Hypothalamus (tissue), 51 donors: ENCODE results near the gene SND1.

ENCODE experiments used
- DNase-seq, 51 donors: peaks; one replicate each; lab custom pipeline; 2025; lab: John Stamatoyannopoulos, UW

SND1 gene

GRCh38 chr7:128005759-128006159 is 353.8 kb downstream of the SND1 start:
- DNase-seq = no peak

DNA sequence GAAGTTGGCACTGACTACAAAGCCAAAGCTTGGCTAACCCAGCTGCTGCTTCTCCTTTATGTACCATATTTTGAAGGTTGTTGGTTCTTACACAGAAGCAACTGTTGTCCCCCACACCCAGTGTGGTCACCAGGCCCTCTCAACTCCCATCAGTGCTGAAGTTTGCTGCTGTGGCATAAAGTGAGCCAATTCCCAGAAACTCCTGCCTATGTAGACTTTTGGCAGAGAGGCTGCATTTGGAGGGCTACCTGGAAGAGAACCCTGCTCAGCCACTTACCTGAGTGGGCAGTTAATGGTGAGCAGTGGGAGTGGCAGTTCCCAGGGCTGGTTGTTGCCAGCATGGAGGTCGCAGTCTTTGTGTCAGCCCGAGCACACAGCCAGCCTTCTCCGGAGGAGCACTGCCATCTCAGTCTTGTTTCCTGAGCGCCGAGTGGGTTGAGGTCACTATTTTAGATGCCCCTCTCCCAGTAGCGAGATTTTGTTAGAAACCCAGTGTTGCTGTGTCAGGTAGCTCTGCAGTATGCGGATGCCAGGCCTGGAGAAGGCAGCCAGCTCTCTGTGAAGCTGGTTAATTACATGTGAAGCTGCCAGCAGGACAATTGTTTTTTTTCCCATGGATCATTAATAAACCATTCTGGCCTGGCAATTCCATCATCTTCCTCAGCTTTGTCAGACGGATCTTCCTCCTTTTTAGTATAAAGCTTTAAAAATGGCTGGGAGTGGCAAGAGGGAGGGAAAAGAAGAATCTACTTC is 354.7 kb downstream of the SND1 start:
- no peak for DNase-seq

GRCh38 chr7:128007303-128007680 is 355.3 kb downstream of the SND1 start:
- no peak for DNase-seq

DNA sequence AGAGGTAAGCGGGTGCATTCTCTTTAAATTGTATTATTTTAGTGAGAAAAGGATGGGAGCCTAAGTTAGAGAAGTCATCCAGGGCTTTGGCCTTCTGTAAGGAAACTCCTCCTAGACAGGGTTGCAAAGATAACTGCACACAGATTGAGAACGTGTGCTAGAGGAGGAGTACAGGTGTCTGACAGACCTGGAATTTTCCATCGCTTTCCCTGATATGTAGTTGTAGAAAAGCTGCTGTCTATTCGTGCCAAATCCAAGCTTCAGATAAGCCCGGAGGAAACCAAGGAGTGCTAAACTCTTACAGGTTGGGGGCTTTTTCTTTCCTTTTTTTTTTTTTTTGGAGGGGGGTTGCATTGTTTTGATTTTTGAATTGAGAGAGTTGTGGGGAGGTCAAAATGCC is 356.1 kb downstream of the SND1 start:
- DNase-seq = no peak

DNA sequence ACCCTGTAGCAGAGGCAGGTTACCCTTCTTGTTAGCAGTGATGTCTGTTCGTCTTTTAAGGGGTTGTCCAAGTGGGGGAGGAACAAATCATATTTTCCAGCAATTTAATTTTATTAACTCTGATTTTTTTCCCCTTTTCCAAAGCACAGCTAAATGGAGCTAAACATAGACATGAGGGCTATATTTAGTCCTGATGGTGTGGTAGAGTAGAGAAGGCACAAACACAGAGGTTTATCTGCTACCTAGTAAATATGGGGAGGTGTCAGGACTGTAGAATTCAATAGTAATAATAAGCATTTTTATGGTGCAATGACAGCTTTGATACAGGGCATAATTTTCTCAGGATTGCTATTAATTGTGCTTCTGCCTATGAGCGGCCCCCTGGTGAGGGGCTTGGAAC is 356.8 kb downstream of the SND1 start:
- DNase-seq = no peak

DNA sequence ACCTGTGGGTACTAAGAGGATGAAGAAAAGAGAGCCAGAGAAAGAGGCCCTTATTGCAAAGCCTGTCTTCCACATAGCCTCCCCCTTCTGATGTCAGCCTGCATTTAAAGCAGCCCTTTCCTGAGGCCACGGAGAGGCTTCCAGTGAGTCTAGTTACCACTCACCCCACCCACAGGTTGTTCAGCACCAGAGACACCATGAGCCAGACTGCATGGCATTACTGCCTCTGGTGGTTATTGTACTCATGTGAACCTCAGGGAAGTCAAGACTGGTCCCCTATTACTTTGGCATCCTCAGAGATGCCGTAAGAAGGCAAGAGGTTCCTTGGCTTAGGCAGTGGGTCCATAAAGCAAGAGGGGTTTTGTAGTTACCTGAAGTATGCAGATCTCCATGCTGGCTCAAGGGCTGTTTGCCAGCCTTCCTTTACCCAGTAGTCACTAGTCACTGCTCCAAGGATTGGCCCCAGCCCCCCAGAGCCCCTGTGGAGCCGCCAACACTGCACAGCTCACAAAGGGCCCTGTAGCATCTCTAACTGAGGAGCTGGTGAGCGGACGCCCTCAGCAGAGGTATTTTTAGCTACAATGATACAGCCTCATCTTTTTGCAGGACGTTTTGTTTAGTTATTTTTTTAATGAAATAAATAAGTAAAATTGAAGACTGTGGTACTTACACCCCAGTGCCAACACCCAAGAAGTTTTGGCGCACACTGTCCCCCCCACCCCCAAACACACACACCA is 358.6 kb downstream of the SND1 start:
- no peak for DNase-seq

GRCh38 chr7:128011131-128011661 is 359.2 kb downstream of the SND1 start:
- DNase-seq = no peak

GRCh38 chr7:128014811-128015210 is 362.8 kb downstream of the SND1 start:
- DNase-seq = peak in 1 of 51 donors; percentile 38

GRCh38 chr7:128017460-128017859 is 365.5 kb downstream of the SND1 start:
- DNase-seq = peak in 1 of 51 donors; percentile 27

DNA sequence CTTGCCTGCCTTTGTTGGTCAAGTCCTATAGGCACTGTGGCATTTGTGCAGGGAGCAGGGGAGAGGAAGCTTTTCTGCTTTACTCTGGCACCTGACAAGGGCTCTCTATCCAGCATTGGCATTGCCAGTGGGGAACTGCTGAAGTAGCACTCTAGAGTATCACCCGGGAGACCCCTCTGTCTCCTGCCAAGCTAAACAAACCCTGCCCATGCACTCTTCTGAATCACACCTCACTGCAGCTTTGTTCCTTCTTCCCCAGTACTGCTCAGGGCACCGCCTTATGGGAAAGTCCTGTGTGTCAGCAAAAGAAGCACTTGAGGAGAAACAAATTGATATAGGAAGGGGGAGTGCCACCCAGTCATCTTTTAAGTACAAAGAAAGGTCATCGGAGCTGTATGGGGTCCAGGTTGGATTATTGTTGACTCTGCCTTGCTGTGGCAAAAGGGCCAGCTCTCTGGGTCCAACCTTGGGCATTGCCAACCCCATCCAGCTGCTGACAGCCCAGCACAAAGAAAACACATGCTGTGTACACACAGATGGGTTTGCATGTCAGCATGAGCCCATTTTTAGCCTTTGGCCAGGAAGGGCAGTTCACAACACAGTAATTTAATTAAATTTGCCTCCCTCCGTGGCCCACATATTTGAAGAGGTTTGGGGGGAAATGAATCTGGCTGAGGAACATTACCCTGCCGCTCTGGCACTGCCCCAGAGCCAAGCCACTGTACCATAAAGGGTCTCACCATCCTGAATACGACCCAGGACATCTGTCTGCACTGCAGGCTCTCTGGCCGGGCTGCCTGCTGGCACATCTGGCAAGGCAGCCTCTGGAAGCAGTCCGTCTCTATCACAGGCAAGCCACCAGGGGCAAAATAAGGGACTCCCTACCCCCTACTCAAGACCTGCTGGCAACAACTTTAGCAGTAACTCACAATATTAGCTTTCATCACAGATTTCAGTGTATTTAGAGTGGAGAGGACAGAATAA is 366.2 kb downstream of the SND1 start:
- DNase-seq = peak in 2 of 51 donors; percentile 27 to 28

DNA sequence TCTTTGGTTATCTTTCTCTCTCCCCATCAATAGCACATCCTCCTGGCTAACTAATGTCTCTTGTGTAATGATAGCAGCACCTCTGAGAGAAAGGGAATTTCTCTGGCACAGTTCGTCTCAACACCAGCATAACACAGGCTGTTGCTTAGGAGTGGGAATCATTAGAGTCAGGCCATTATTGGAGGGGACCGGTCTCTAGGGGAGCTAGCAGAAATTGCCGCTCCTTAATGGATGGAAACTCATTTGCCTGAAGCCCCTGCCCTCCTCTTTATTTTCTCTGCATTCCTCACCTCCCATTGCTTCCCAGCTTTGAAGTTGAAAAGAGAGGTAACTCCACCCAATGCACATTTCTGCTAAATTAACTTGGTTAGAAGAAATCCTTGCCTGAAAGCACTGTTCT is 367.3 kb downstream of the SND1 start:
- DNase-seq = no peak

DNA sequence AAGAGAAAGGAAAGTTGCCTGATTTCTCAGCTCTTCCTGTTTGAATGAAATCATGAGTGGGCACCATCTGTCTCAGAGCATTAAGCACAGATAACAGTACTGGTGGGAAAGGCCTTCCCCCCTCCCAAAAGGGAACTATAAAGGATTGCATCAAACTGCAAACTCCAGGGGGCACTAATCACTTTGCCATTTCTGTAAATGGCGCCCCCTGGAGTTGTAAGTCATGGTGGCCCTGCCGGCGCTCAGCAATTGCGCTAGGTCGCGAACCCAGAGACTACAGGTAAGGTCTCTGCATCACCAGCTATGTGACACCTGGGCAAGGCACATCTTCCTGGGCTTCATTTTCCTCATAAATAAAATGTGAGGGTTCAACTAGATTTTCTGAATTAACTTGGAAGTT is 368.2 kb downstream of the SND1 start:
- DNase-seq = no peak

DNA sequence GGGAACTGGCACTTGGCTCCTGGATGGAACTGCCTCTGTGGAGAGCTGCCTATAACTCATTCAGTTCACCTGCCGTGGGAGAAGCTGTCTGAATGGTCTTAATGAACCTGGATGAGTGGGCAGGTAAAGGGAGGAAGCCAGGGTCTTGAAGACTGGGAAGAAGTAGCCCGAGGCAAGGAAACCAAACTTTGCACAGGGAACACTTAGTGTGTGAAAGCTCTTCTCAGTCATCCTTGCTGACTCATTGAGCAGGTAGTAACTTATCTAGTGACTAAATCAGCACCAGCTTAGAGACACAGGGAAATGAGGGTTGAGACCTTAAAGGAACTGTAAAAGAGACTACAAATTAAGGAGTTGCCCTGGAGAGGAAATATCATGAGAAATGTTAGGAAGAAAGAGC is 369.4 kb downstream of the SND1 start:
- no peak for DNase-seq

DNA sequence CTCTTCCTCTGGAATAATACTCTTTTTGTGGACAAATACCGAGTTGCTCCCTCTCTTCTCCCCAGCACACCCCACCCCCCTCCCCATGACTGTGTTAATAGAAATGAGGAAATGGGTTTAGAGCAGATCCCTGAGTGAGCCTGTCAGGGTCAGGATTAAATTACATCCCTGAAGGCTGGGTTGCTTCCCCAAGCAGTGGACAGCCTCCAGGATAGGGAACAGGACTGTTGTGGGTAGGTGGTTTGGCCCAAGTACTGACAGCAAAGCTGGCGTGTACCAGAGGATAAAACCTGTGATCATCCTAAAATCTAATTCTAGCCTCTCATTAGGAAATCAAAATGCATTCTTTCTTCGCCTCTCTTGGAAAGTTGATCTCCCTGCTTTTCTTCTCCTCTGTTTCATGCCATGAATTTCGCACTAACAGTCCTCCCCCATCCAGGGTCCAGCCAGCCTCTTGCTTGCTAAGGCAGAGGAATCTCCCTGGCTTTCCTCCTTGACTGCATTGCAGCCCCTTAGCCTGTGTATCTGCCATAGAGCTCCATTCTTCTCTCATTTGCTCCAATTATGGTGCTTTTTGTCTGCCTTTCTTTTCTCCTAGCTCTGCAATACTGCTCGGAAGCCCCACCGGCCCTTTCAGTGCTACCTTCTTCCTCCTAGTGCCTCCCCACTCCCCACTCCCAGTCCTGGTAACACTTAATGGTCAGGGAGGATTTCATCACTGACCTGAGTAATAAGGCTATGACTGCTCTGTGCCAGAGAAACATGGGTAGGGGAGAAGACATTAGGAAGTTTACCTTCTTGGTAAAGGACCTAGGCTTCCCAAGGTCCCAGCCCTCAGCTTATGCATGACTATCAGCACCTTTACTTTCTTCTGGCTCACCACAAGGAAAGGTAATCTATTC is 370.9 kb downstream of the SND1 start:
- DNase-seq = no peak

DNA sequence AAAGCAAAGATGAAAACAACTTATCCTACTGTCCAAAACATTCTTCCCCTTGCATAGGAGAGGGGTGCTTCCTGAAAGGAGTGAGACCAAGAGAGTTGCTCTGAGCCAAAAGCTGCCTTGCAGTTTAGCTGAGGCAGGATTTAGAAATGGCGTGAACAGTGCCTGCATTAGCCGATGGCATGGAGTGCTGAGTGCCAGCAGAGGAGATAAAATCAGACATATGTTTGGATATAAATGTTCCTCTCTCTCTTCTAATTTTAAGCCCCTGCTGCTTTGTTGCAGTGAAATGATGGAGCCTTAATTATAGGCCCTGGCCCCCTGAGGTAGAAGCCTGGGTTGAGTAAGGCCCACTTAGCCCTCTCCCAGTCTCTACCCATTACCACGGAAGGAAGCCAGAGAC is 372.2 kb downstream of the SND1 start:
- DNase-seq = no peak

DNA sequence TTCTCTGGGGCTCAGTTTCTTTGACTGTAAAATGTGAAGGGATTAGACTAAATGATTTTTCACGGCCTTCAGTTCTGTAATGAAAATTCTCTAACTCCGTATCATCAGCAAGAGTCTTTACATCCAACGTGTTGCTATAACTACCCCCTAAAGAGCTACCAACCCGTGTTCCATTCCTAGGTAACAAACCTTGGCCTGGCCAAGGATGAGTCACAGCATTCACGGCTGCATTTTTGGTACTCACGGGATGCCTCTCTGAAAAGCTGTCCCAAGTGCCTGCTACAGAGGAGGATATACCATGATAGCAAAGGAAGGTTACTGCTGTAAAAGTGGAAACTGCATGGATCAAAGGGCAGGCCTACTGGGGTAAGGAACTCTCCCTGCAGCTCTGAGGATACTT is 373.4 kb downstream of the SND1 start:
- no peak for DNase-seq

GRCh38 chr7:128025819-128026218 is 373.8 kb downstream of the SND1 start:
- no peak for DNase-seq

- peak in 1 of 51 donors; percentile 20 for DNase-seq
These were observed 374.6 kb downstream of the SND1 start for GRCh38 chr7:128026551-128026950.

DNA sequence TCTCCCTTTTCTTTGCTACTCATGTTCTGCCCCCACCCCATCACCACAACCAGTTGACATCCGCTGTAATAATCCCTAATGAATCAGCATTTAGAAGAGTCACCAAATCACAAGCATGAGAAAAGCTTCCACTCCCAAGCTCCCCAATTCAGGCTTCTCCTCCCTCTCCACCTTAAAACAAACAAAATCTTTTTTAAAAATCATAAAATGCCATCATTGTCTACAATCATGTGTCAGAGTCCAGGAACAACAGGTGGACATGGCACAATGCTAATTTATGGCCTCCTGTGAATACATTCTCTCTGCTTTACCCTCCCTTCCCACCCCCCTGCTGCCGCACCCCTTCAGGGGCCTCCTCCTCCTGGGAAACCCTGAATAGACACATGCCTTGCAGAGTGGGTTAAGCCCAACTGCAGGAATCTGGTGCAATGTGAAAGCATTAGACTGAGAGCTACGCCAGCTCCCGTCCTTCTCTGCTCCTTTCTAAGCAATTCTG is 375.5 kb downstream of the SND1 start:
- peak in 1 of 51 donors; percentile 65 for DNase-seq
